Measurements from ENCODE around the gene MOB2.

Gene MOB2

GRCh38 chr11:1455763-1456060, 30.9 kb downstream of the MOB2 start:
- no peaks in the 10 kb centered on the region for H3K9me3 ChIP-seq (replicated peaks; ENCODE audit: low read length)
- H3K36me3 ChIP-seq (ENCODE audit: insufficient read depth, low read length), result no peaks in the 10 kb centered on the region
- no peak overlapping the region for H3K9ac ChIP-seq (ENCODE audit: low read depth, low read length)
- H3K4me2 ChIP-seq (ENCODE audit: low read length), result no peak overlapping the region
- H3K4me3 ChIP-seq (ENCODE audit: low read length), result no peak overlapping the region
- peaks cover 29% of the 10 kb centered on the region for H3K27me3 ChIP-seq (ENCODE audit: control insufficient read depth, insufficient read depth, low read length)
- peaks cover 1% of the 10 kb centered on the region for H3K4me1 ChIP-seq (ENCODE audit: control insufficient read depth, insufficient read depth, low read length)

GRCh38 chr11:1455032-1455762, 31.4 kb downstream of the MOB2 start:
- Histone ChIP-seq H3K9ac (ENCODE audit: low read depth, low read length) (no peak overlapping the region), H3K36me3 (ENCODE audit: insufficient read depth, low read length) (no peaks in the 10 kb centered on the region), H3K4me1 (ENCODE audit: control insufficient read depth, insufficient read depth, low read length) (no peaks in the 10 kb centered on the region), H3K27me3 (ENCODE audit: control insufficient read depth, insufficient read depth, low read length) (peaks cover 29% of the 10 kb centered on the region), H3K4me2 (ENCODE audit: low read length) (no peak overlapping the region), H3K4me3 (ENCODE audit: low read length) (no peak overlapping the region), H3K9me3 (replicated peaks; ENCODE audit: low read length) (no peaks in the 10 kb centered on the region)

- Histone ChIP-seq H3K9me3 (replicated peaks; ENCODE audit: low read length) (no peaks in the 10 kb centered on the region), H3K4me1 (ENCODE audit: control insufficient read depth, insufficient read depth, low read length) (no peaks in the 10 kb centered on the region), H3K36me3 (ENCODE audit: insufficient read depth, low read length) (no peaks in the 10 kb centered on the region), H3K9ac (ENCODE audit: low read depth, low read length) (no peak overlapping the region), H3K4me2 (ENCODE audit: low read length) (no peak overlapping the region), H3K4me3 (ENCODE audit: low read length) (no peak overlapping the region), H3K27me3 (ENCODE audit: control insufficient read depth, insufficient read depth, low read length) (peaks cover 29% of the 10 kb centered on the region)
Observed at GRCh38 chr11:1454576-1454975, 32.0 kb downstream of the MOB2 start.

- H3K4me3 ChIP-seq (ENCODE audit: low read length), result no peak overlapping the region
- no peaks in the 10 kb centered on the region for H3K4me1 ChIP-seq (ENCODE audit: control insufficient read depth, insufficient read depth, low read length)
- H3K27me3 ChIP-seq (ENCODE audit: control insufficient read depth, insufficient read depth, low read length), result peaks cover 29% of the 10 kb centered on the region
- H3K9me3 ChIP-seq (replicated peaks; ENCODE audit: low read length), result no peaks in the 10 kb centered on the region
- no peak overlapping the region for H3K4me2 ChIP-seq (ENCODE audit: low read length)
- H3K36me3 ChIP-seq (ENCODE audit: insufficient read depth, low read length), result no peaks in the 10 kb centered on the region
- no peak overlapping the region for H3K9ac ChIP-seq (ENCODE audit: low read depth, low read length)
Observed at GRCh38 chr11:1453611-1454034, 33.0 kb downstream of the MOB2 start.

- Histone ChIP-seq H3K4me1 (ENCODE audit: control insufficient read depth, insufficient read depth, low read length) (no peaks in the 10 kb centered on the region), H3K4me3 (ENCODE audit: low read length) (no peak overlapping the region), H3K36me3 (ENCODE audit: insufficient read depth, low read length) (no peaks in the 10 kb centered on the region), H3K9me3 (replicated peaks; ENCODE audit: low read length) (no peaks in the 10 kb centered on the region), H3K9ac (ENCODE audit: low read depth, low read length) (no peak overlapping the region), H3K4me2 (ENCODE audit: low read length) (no peak overlapping the region), H3K27me3 (ENCODE audit: control insufficient read depth, insufficient read depth, low read length) (peaks cover 29% of the 10 kb centered on the region)
Observed at GRCh38 chr11:1452744-1453143, 33.8 kb downstream of the MOB2 start.

GRCh38 chr11:1451781-1452470, 34.7 kb downstream of the MOB2 start:
- Histone ChIP-seq H3K4me3 (ENCODE audit: low read length) (no peak overlapping the region), H3K9me3 (replicated peaks; ENCODE audit: low read length) (no peaks in the 10 kb centered on the region), H3K36me3 (ENCODE audit: insufficient read depth, low read length) (no peaks in the 10 kb centered on the region), H3K27me3 (ENCODE audit: control insufficient read depth, insufficient read depth, low read length) (peaks cover 29% of the 10 kb centered on the region), H3K4me2 (ENCODE audit: low read length) (no peak overlapping the region), H3K4me1 (ENCODE audit: control insufficient read depth, insufficient read depth, low read length) (no peaks in the 10 kb centered on the region), H3K9ac (ENCODE audit: low read depth, low read length) (no peak overlapping the region)

- H3K4me1 ChIP-seq (ENCODE audit: control insufficient read depth, insufficient read depth, low read length), result no peaks in the 10 kb centered on the region
Observed at GRCh38 chr11:1450949-1451710, 35.4 kb downstream of the MOB2 start.

GRCh38 chr11:1450344-1450875, 36.2 kb downstream of the MOB2 start:
- H3K36me3 ChIP-seq (ENCODE audit: insufficient read depth, low read length), result no peaks in the 10 kb centered on the region
- H3K9me3 ChIP-seq (replicated peaks; ENCODE audit: low read length), result no peaks in the 10 kb centered on the region
- no peak overlapping the region for H3K4me2 ChIP-seq (ENCODE audit: low read length)
- H3K27me3 ChIP-seq (ENCODE audit: control insufficient read depth, insufficient read depth, low read length), result peaks cover 29% of the 10 kb centered on the region
- no peak overlapping the region for H3K4me3 ChIP-seq (ENCODE audit: low read length)
- no peaks in the 10 kb centered on the region for H3K4me1 ChIP-seq (ENCODE audit: control insufficient read depth, insufficient read depth, low read length)
- H3K9ac ChIP-seq (ENCODE audit: low read depth, low read length), result no peak overlapping the region

More at GRCh38 chr11:1450949-1451710, 35.4 kb downstream of the MOB2 start:
- H3K9ac ChIP-seq (ENCODE audit: low read depth, low read length), result no peak overlapping the region
- no peak overlapping the region for H3K4me3 ChIP-seq (ENCODE audit: low read length)
- no peak overlapping the region for H3K4me2 ChIP-seq (ENCODE audit: low read length)
- H3K9me3 ChIP-seq (replicated peaks; ENCODE audit: low read length), result no peaks in the 10 kb centered on the region
- H3K36me3 ChIP-seq (ENCODE audit: insufficient read depth, low read length), result no peaks in the 10 kb centered on the region
- peaks cover 29% of the 10 kb centered on the region for H3K27me3 ChIP-seq (ENCODE audit: control insufficient read depth, insufficient read depth, low read length)

GRCh38 chr11:1449490-1450243, 36.9 kb downstream of the MOB2 start:
- no peaks in the 10 kb centered on the region for H3K9me3 ChIP-seq (replicated peaks; ENCODE audit: low read length)

GRCh38 chr11:1448882-1449281, 37.7 kb downstream of the MOB2 start:
- no peaks in the 10 kb centered on the region for H3K4me1 ChIP-seq (ENCODE audit: control insufficient read depth, insufficient read depth, low read length)
- no peak overlapping the region for H3K4me3 ChIP-seq (ENCODE audit: low read length)
- H3K4me2 ChIP-seq (ENCODE audit: low read length), result no peak overlapping the region
- H3K27me3 ChIP-seq (ENCODE audit: control insufficient read depth, insufficient read depth, low read length), result peaks cover 18% of the 10 kb centered on the region
- no peak overlapping the region for H3K9ac ChIP-seq (ENCODE audit: low read depth, low read length)
- no peaks in the 10 kb centered on the region for H3K36me3 ChIP-seq (ENCODE audit: insufficient read depth, low read length)
- no peaks in the 10 kb centered on the region for H3K9me3 ChIP-seq (replicated peaks; ENCODE audit: low read length)

More at GRCh38 chr11:1449490-1450243, 36.9 kb downstream of the MOB2 start:
- Histone ChIP-seq H3K27me3 (ENCODE audit: control insufficient read depth, insufficient read depth, low read length) (peaks cover 26% of the 10 kb centered on the region), H3K9ac (ENCODE audit: low read depth, low read length) (no peak overlapping the region), H3K4me1 (ENCODE audit: control insufficient read depth, insufficient read depth, low read length) (no peaks in the 10 kb centered on the region), H3K4me2 (ENCODE audit: low read length) (no peak overlapping the region), H3K36me3 (ENCODE audit: insufficient read depth, low read length) (no peaks in the 10 kb centered on the region), H3K4me3 (ENCODE audit: low read length) (no peak overlapping the region)
